Ectodermal cell (in vitro differentiated cells): Measurements from ENCODE around the gene GINS2.

Experiments
- H3K27ac ChIP-seq: 2 replicates; pipeline ENCODE4 v1.7.0; 2013; ENCODE audit warnings: mild to moderate bottlenecking, low read depth, low read length; ENCODE audit not compliant: insufficient read depth, poor library complexity, severe bottlenecking
- H3K27me3 ChIP-seq: 2 replicates; pipeline ENCODE4 v1.7.0; 2013; ENCODE audit warnings: mild to moderate bottlenecking, low read length; ENCODE audit not compliant: insufficient read depth, control insufficient read depth, poor library complexity, severe bottlenecking
- H3K36me3 ChIP-seq: one replicate; pipeline ENCODE4 v1.7.0; 2013; ENCODE audit warnings: low read length; ENCODE audit not compliant: control insufficient read depth, insufficient read depth
- H3K4me1 ChIP-seq: one replicate; pipeline ENCODE4 v1.7.0; 2013; ENCODE audit warnings: low read length; ENCODE audit not compliant: control insufficient read depth, insufficient read depth
- H3K4me3 ChIP-seq: 2 replicates; pipeline ENCODE4 v1.7.0; 2013; ENCODE audit warnings: low read depth, low read length, control low read depth; ENCODE audit not compliant: insufficient read depth
- H3K9me3 ChIP-seq: 2 replicates; pipeline ENCODE4 v1.7.0; 2013; ENCODE audit warnings: mild to moderate bottlenecking, low read length, moderate library complexity; ENCODE audit not compliant: control insufficient read depth
- WGBS, 2 experiments: methylation state at CpG; one replicate each; pipeline ENCODE4 v1.1.7; 2013; ENCODE audit warnings: missing lambda C conversion rate in 2 of 2; 5-methylcytosine and 5-hydroxymethylcytosine counted together

Gene GINS2

DNA sequence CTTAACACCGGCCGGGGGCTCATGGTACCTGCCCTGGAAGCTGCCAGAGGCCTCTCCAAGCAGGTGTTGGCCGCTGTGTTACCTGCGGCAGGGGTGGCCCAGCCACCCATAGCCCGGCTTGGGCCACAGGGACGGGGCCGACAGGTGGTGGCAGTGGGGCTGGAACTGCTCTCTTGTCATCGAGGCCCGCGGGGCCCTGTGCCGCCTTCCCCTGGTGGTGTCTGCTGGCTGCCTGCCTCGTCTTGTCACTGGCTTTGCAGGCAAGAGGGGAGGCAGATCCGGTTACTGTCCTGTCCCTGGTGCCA lies 48.5 kb downstream of the GINS2 start:
- 91 to 92% methylated on average over 13 of the region's 13 CpGs for WGBS, 2 experiments
- H3K4me3 ChIP-seq = no peak overlapping the region

DNA sequence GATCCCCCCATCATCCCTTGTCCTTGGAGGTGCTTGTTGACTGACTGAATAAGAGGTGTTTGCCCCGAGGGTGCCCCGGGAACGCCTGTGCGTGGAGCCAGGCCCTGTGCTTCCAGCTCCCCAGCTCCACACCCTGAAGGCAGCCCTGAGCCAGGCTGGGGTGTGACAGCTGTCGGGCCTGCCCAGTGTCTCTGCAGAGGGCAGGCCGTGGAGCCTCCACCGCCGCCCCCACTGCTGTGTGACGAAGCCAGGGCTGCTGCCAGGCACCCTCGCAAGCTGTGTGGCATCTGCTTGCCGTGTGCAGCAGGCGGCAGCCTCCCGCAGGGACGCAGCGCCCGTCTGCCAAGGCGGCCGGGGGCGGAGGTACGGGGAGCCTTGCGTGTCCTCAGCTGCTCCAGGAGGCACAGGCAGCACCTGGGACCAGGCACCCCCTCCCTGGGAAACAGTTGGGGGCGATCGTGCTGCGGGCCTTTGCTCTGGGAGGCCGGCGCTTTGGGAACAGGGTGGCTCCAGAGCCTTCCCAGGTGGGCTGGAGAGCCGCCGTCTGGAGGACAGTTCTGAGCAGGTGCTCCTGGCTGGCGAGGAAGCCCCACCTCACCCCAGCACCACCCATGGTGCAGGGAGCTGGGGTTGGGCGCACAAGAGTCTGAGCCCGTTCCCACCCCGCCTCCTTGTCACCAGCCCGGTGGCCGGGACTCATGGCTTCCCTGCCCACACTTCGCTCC lies 49.1 kb downstream of the GINS2 start:
- H3K4me3 ChIP-seq = no peak overlapping the region
- H3K9me3 ChIP-seq = no peaks in the 10 kb centered on the region
- H3K4me1 ChIP-seq = peaks cover 34% of the 10 kb centered on the region
- no peak overlapping the region for H3K27ac ChIP-seq
- H3K36me3 ChIP-seq = no peaks in the 10 kb centered on the region
- WGBS, 2 experiments = 94 to 95% methylated on average over 35 of the region's 35 CpGs
- no peaks in the 10 kb centered on the region for H3K27me3 ChIP-seq

More for the DNA sequence above, 48.5 kb downstream of the GINS2 start:
- Histone ChIP-seq H3K4me1 (peaks cover 33% of the 10 kb centered on the region), H3K27ac (no peak overlapping the region), H3K9me3 (no peaks in the 10 kb centered on the region), H3K27me3 (no peaks in the 10 kb centered on the region), H3K36me3 (no peaks in the 10 kb centered on the region)

DNA sequence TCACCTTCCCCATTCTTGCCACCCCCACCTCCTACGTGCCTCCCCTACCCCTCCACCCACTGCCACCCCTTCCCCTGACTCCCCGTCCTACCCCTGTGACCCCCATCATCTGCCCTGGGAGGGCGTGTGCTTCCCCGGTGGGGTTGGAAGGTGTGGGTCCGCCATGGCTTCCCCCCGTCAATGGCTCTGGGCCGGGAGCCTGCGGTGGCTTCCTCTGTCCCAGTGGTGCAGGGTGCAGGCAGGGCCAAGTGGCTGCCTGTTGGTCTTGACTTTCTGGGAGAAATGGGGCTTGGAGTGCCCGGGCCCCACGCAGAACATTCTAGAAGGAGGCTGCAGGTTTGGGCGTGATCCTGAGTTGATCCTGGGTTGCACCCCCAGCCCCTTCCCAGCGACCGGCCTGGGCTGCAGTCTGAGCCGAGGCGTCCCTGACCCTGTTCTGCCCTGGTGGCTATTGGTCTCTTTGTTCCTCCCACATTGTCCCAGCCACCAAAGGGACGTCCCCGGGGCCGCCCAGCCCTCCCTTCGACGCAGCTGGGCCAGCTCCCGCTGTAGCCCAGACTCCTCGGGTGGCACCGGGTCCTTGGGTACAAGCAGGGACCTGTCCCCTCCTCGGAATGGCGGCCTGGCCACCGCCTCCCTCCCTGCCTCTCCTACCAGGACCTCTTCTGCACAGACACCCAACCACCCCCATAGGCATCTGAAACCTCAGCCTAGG lies 49.9 kb downstream of the GINS2 start:
- Histone ChIP-seq H3K27ac (no peak overlapping the region), H3K36me3 (no peaks in the 10 kb centered on the region), H3K4me3 (no peak overlapping the region), H3K9me3 (no peaks in the 10 kb centered on the region), H3K27me3 (no peaks in the 10 kb centered on the region), H3K4me1 (peaks cover 34% of the 10 kb centered on the region)
- 87 to 89% methylated on average over 26 of the region's 26 CpGs for WGBS, 2 experiments

DNA sequence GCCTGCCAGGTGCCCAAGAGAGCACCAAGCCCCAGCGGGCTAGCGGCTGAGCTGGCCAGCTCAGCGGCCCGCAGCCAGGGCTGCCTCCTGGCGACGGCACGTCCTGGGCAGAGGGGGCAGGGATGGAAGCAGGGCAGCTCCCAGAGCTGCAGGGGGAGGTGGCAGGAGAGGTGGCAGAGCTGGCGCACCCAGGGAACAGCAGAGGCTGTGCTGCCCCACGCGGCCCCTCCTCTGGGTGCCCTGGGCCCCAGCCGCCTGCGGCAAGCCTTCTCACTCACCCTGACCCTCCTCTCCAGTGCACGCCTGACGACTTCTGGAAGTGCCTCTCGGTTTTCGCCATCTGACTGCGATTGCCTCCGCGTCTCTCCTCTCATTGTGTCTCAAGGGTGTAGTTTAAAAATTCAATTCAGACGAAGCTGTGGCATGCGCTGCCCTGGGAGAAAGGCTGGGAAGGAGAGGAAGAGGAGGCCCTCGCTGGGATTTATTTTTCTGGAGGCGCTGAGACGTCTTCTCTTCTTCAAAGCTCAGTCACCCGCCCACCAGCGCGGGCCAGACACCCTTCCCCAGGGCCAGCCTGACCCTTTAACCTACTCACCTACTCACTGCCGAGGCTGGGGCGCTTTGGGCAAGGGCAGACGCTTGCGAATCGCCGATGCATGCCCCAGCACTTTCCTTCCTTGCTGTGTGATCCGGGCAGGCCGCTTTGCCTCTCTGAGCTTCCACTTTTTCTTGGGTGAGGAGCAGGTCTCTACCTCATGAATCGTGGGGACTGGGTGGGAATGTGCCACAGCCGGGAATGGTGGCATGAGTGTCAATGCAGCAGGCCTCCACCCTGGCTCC lies 50.7 kb downstream of the GINS2 start:
- Histone ChIP-seq H3K4me1 (peaks cover 34% of the 10 kb centered on the region), H3K4me3 (no peak overlapping the region), H3K27ac (no peak overlapping the region), H3K9me3 (no peaks in the 10 kb centered on the region), H3K36me3 (no peaks in the 10 kb centered on the region), H3K27me3 (no peaks in the 10 kb centered on the region)
- 90 to 94% methylated on average over 37 of the region's 37 CpGs for WGBS, 2 experiments

DNA sequence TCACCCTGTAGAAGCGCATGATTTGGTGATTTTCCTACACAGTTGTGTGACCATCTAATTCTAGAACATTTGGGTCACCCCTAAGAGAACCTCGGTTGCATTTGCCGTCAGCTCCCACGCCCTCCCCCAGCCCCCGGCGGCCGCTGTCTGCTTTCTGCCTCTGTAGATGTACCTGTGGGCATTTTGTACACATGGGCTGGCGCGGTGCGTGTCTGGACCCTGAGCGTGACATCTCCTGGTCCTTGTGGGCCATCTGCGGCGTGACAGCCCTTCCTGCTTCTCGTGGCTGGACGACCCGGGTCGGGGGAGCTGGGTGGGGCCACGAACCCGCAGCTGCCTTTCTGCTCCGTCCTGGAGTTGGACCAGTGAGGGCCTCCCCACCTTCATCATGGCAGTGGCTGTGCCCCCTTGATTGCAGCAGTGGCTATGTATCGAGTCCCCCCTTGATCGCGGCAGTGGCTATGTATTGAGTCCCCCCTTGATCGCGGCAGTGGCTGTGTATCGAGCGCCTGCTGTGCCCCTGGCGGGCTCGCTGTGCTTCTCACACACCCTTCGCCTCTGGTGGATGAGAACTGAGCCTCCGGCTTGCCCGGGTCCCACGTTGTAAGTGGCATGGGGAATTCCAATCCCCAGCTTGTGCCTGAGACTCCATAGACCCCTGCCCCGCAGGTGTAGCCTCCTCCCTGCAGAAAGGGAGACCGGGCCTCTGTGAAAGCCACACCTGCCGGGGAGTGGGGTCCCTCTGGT lies 51.5 kb downstream of the GINS2 start:
- Histone ChIP-seq H3K27ac (no peak overlapping the region), H3K36me3 (no peaks in the 10 kb centered on the region), H3K27me3 (no peaks in the 10 kb centered on the region), H3K4me1 (peaks cover 35% of the 10 kb centered on the region), H3K4me3 (no peak overlapping the region), H3K9me3 (no peaks in the 10 kb centered on the region)
- WGBS, 2 experiments = 94% methylated on average over 36 of the region's 36 CpGs

DNA sequence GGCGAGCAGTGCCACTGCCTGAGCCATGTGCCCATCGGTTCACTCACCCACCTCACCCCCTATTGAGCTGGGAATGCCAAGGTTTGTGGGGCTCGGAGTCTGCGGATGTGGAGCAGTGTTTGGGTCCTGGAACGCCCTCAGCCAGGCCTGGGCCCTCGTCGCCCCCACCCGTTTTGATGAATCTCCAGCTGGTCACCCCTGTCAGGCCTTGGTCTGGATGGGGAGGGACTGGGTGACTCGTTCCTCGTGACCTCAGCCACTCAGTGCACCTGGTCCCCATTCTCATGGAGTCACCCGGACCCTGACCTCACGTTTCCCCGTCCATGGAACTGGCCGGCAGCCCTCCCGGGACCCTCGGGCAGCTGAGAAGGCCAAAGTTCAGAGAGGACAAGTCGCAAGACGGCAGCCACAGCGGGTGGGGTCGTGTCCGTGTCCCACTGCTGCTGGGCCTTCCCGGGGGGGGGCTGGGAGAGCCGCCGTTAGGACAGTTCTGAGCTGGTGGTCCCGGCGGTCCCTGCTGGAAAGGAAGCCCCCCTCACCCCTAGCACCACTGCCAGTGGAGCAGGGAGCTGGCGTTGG lies 52.4 kb downstream of the GINS2 start:
- WGBS, 2 experiments = 93 to 94% methylated on average over 27 of the region's 27 CpGs
- Histone ChIP-seq H3K36me3 (no peaks in the 10 kb centered on the region), H3K4me1 (peaks cover 37% of the 10 kb centered on the region), H3K27me3 (no peaks in the 10 kb centered on the region), H3K4me3 (no peak overlapping the region), H3K27ac (no peak overlapping the region), H3K9me3 (no peaks in the 10 kb centered on the region)

DNA sequence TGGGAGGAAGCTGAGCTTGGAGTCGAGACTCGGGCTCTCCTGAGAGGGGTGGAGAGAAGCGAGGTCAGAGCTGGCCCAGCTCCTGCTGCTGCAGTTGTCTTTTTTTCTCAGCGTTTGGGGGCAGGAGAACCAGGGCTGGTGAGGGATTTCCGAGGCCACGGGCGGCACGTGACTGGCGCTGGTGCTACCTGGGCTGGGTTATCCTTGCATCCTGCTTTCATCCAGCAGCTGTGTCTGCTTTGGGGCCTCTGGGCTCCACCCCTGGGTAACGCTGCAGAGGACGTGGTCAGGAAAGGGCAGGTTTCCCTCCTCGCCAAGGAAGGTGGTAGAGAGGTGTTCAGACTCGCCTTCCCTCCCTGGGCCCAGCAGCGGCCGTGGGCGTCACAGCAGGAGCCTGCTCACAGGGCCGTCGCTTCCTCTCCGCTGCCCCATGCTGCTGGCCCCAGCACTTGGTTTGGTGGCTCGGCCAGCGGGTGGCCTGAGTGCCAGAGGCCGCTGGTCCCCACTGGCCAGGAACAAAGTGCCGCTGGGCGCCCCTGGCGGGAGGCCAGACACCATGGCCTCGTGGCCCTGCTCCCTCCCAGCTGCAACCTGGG lies 53.1 kb downstream of the GINS2 start:
- 92 to 94% methylated on average over 26 of the region's 26 CpGs for WGBS, 2 experiments
- Histone ChIP-seq H3K4me1 (peaks cover 33% of the 10 kb centered on the region), H3K9me3 (no peaks in the 10 kb centered on the region), H3K27me3 (no peaks in the 10 kb centered on the region), H3K4me3 (no peak overlapping the region), H3K27ac (no peak overlapping the region), H3K36me3 (no peaks in the 10 kb centered on the region)

DNA sequence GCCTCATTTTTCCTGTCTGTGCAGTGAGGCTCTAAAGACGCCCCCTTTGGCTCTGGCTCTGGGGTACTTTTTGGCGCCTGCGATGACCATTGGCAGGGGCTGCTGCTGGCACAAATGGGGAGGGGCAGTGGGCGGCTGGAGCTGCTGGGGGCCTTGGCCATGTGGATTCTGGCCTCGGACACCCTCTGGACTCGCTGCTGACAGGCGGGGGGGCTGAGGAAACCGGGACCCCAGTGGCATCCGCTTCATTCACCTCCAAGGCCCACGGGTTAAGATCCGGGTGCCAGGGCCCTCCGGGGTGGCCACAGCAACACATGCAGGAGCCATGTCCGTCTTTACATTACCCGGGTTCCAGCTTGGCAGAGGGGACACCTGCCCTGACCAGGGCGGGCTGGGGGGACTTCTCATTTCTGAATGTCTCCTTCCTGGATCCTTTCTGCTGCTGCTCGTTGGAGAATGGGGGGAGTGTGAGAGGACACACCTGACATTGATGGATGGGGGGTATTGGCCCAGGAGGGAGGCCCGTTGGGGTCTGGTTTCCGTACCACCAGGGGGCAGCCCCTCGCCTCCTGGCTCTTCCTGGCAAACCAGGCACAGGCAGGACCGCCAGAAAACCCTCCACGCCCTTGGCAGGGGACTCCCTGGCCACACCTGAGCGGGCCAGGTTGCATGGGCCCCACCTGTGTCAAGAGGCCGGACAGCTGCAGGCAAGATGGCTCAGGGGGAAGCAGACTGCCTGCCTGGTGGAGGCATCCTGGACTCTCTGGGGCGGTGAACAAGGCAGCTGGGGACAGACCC lies 53.8 kb downstream of the GINS2 start:
- H3K4me1 ChIP-seq = peaks cover 33% of the 10 kb centered on the region
- no peaks in the 10 kb centered on the region for H3K9me3 ChIP-seq
- H3K36me3 ChIP-seq = no peaks in the 10 kb centered on the region
- H3K4me3 ChIP-seq = no peak overlapping the region
- 88 to 89% methylated on average over 24 of the region's 24 CpGs for WGBS, 2 experiments
- no peaks in the 10 kb centered on the region for H3K27me3 ChIP-seq
- H3K27ac ChIP-seq = no peak overlapping the region

DNA sequence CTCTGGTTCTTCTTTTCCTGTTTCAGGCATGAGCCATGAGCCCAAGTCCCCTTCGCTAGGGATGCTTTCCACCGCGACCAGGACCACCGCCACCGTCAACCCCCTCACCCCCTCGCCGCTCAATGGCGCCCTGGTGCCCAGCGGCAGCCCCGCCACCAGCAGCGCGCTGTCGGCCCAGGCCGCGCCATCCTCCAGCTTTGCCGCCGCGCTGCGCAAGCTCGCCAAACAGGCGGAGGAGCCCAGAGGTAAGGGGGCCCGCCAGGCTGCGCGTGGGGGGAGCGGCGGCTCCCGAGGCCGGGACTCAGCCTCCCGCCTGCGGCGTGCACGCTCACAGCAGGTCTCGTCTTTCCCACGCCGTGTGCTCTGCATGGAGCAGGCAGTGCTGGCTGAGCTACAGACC lies 54.9 kb downstream of the GINS2 start:
- H3K27ac ChIP-seq = no peak overlapping the region
- WGBS, 2 experiments = 94 to 95% methylated on average over 35 of the region's 35 CpGs
- no peaks in the 10 kb centered on the region for H3K36me3 ChIP-seq
- H3K27me3 ChIP-seq = no peaks in the 10 kb centered on the region
- H3K4me1 ChIP-seq = peaks cover 24% of the 10 kb centered on the region
- H3K4me3 ChIP-seq = no peak overlapping the region
- no peaks in the 10 kb centered on the region for H3K9me3 ChIP-seq
